Lower lobe of right lung (tissue), 2 donors: Measurements from ENCODE around the gene CCNJL. TPM values are rescaled to one million over a fixed set of nuclear protein-coding genes. Genes with fewer than 3 reads are reported as not detected.

Experiments
- ATAC-seq, 2 donors: fragments of 200-7000 bp; cut with Tn5 transposase; one replicate each; pipeline ENCODE4 v1.9.1; 2020 to 2022; ENCODE audit warnings: mild to moderate bottlenecking in 2 of 2, moderate library complexity in 2 of 2
- DNase-seq: peaks from one replicate; pipeline ENCODE4 v3.0.0-alpha.2; 2020
- H3K27ac ChIP-seq: fragments of 200-600 bp; one replicate; pipeline ENCODE4 v1.8.0; 2022
- H3K27me3 ChIP-seq: fragments of 200-600 bp; one replicate; pipeline ENCODE4 v1.8.0; 2022; ENCODE audit warnings: low read depth
- H3K36me3 ChIP-seq: fragments of 200-600 bp; one replicate; pipeline ENCODE4 v1.8.0; 2022; ENCODE audit warnings: mild to moderate bottlenecking
- H3K4me1 ChIP-seq: fragments of 200-600 bp; one replicate; pipeline ENCODE4 v1.8.0; 2022
- H3K4me3 ChIP-seq: fragments of 200-600 bp; one replicate; pipeline ENCODE4 v1.8.0; 2022; ENCODE audit warnings: mild to moderate bottlenecking
- H3K9me3 ChIP-seq: fragments of 200-600 bp; one replicate; pipeline ENCODE4 v1.8.0; 2022
- intact Hi-C: fragments of 100-400 bp; cut with DNase I; formaldehyde crosslinking; loops from one replicate; pipeline ENCODE4 v1.11.0; 2022
- total RNA-seq: library from RNA; stranded (reverse); fragmentation: NEBNext Ultra II Directional; extraction: Animal tissue kit (Norgen Biotek cat#: 25700); gene quantifications from one replicate; pipeline ENCODE4 v1.2.1, GENCODE V29; 2021
- TF ChIP-seq, protein P1 (sequence below): fragments of 200-600 bp; IDR thresholded peaks from one replicate; pipeline ENCODE4 v1.8.0; 2022; ENCODE audit warnings: antibody characterized with exemption, mild to moderate bottlenecking
- donor health status: DM: no; HTN: yes; CAD: no; lungs with severe emphysema.

The CCNJL gene
- total RNA-seq, 1 donor from 2014 or later: 15.5 TPM

DNA sequence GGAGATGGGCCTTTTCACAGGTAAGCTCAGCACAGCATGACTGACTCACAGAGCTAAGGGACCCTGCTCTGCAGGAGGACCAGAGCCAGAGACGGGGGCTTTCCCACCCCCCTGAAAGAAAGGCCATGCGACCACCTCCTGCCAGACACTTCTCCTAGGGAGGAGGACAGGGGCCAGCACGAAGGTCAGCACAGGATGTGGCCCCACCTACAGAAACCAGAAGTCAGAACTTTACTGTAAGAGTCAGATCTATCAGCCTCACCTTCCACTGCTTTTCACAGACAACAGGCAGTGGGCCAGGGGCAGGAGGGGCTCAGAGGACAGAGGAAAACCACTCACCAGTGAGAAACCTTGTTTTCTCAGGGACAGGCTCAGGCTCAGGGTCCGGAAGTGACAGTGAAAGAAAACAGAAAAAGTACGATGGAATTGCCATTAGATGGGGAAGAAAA, 37.9 kb downstream of the CCNJL start:
- Histone ChIP-seq H3K4me3 (no peak overlapping the region), H3K9me3 (no peaks in the 10 kb centered on the region), H3K4me1 (peaks cover 24% of the 10 kb centered on the region), H3K27me3 (no peaks in the 10 kb centered on the region), H3K27ac (no peak overlapping the region), H3K36me3 (peaks cover 4% of the 10 kb centered on the region)
- no peak for DNase-seq
- TF ChIP-seq, protein P1, sequence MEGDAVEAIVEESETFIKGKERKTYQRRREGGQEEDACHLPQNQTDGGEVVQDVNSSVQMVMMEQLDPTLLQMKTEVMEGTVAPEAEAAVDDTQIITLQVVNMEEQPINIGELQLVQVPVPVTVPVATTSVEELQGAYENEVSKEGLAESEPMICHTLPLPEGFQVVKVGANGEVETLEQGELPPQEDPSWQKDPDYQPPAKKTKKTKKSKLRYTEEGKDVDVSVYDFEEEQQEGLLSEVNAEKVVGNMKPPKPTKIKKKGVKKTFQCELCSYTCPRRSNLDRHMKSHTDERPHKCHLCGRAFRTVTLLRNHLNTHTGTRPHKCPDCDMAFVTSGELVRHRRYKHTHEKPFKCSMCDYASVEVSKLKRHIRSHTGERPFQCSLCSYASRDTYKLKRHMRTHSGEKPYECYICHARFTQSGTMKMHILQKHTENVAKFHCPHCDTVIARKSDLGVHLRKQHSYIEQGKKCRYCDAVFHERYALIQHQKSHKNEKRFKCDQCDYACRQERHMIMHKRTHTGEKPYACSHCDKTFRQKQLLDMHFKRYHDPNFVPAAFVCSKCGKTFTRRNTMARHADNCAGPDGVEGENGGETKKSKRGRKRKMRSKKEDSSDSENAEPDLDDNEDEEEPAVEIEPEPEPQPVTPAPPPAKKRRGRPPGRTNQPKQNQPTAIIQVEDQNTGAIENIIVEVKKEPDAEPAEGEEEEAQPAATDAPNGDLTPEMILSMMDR: no peak
- intact Hi-C loops: no loop called here
- no peak for ATAC-seq

DNA sequence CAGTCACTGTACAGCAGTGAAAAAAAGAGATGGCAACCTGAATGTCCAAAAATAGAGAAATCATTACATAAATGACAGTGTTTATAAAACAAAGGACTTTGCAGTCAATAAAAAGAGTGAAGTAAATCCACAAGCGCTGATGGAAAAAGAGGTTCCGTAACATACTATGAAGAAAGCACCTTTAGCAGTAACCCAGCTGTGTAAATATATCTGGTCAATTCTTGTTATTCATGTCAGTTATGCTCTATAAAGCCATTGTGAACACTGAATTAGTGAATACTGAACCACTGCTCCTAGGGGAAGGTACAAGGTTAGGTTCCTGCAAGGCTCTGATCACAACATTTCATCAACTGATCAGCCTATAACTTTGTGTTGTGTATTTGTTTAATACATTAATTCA, 39.5 kb downstream of the CCNJL start:
- peaks cover 40% of the 10 kb centered on the region for H3K4me1 ChIP-seq
- no peaks in the 10 kb centered on the region for H3K27me3 ChIP-seq
- intact Hi-C loops: no loop called here
- DNase-seq: no peak
- TF ChIP-seq, protein P1: no peak
- H3K27ac ChIP-seq: no peak overlapping the region
- no peak for ATAC-seq
- H3K9me3 ChIP-seq: no peaks in the 10 kb centered on the region
- no peaks in the 10 kb centered on the region for H3K36me3 ChIP-seq
- H3K4me3 ChIP-seq: no peak overlapping the region

DNA sequence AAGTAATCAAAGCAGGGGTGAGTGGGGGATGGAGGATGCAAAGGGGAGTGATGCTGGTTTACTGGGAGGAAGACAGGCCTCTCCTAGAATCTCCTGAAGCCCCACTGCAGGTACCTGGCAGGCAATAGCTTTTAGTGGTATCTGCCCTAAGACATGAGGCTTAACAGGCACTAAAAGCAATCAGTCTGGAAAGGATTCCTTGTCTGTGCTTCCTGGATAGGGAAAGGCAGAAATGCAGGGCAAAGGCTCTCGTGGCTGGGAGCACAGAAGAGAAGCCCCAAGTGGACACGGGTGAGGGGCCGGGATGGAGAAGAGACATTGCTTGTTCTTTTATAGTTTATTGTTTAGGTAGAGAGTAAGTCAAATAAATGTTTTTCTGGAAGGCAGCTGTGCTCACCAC, 40.1 kb downstream of the CCNJL start:
- DNase-seq (no peak), ATAC-seq (no peak)
- no peaks in the 10 kb centered on the region for H3K27me3 ChIP-seq
- no peaks in the 10 kb centered on the region for H3K9me3 ChIP-seq
- intact Hi-C loops: no loop called here
- H3K27ac ChIP-seq: peak overlapping the region; percentile 57
- H3K36me3 ChIP-seq: no peaks in the 10 kb centered on the region
- H3K4me3 ChIP-seq: no peak overlapping the region
- peaks cover 41% of the 10 kb centered on the region for H3K4me1 ChIP-seq
- TF ChIP-seq, protein P1: no peak

DNA sequence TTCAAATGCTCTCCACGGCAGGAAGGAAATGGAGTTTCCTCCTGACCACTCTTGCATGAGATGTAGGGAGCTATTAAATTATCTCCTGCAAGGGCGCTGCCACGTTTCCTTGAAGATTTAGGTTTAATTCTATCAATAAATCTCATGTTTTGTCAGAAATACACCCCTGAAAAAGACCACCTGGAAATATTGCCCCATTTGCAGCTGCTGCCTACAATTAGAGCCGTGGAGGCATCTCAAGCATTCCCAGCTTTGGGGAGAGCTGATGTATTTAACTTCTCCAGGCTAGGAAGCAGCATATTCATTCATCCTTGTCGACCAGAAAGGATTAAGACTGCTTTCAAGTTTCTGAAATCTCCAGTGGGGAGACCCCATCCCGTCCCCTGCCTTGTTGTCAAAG, 40.5 kb downstream of the CCNJL start:
- TF ChIP-seq, protein P1: no peak
- H3K36me3 ChIP-seq: no peaks in the 10 kb centered on the region
- intact Hi-C loops: no loop called here
- peaks cover 41% of the 10 kb centered on the region for H3K4me1 ChIP-seq
- H3K9me3 ChIP-seq: no peaks in the 10 kb centered on the region
- DNase-seq (no peak), ATAC-seq (no peak)
- H3K27me3 ChIP-seq: no peaks in the 10 kb centered on the region
- H3K4me3 ChIP-seq: no peak overlapping the region
- H3K27ac ChIP-seq: peak overlapping the region; percentile 57

DNA sequence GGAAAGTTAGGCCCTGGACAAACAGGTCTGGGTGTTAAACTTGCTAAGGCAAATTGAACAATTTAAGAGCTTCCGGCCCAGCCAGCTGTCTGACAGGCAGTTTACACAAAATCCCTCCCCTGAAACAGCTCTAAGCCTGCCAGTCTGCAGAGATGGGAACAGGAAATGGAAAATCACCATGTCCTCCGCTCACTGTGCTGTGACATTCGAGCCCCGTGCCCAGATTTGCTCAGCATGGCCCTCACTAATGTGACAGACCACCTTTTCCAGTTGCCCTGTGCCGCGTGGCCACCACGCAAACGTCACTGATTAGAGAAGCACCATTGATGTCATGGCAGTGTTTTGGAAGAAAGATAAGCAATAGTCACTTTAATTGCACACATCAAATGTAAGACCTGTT, 41.0 kb downstream of the CCNJL start:
- Histone ChIP-seq H3K36me3 (no peaks in the 10 kb centered on the region), H3K4me3 (no peak overlapping the region), H3K27me3 (no peaks in the 10 kb centered on the region), H3K9me3 (no peaks in the 10 kb centered on the region), H3K4me1 (peaks cover 41% of the 10 kb centered on the region), H3K27ac (peak overlapping the region; percentile 57)
- peak; percentile 59 to 60 for ATAC-seq
- TF ChIP-seq, protein P1: no peak
- intact Hi-C loops: no loop called here
- peak; percentile 62 for DNase-seq

DNA sequence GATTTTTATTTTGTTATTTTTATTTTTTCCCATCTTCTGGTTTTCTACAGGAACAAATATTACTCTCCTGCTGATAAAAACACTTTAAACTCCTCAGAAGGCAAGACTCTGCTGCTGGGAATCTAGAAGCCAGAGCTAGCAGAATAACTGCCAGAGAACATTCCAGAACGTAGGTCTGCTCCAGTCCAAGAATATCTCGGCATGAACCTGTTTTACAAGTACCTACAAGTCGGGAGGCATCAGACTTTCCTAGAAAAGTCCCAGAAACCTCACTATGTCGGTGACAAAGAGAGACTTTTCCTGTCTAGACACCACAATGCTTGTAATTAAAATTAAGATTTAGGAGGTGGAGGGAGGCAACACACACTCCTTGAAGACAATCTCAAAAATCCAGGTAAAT, 41.7 kb downstream of the CCNJL start:
- no peak for DNase-seq

More for the DNA sequence above, 41.7 kb downstream of the CCNJL start:
- H3K9me3 ChIP-seq: no peaks in the 10 kb centered on the region
- peak in 1 of 2 donors; percentile 71 for ATAC-seq
- peak overlapping the region; percentile 57 for H3K27ac ChIP-seq
- peaks cover 41% of the 10 kb centered on the region for H3K4me1 ChIP-seq
- no peak overlapping the region for H3K4me3 ChIP-seq
- intact Hi-C loops: no loop called here
- no peaks in the 10 kb centered on the region for H3K36me3 ChIP-seq
- no peaks in the 10 kb centered on the region for H3K27me3 ChIP-seq
- TF ChIP-seq, protein P1: no peak
